HuH-7.5 (cell line): ENCODE measurements around the gene OR2G3.

ENCODE experiments used
- DNase-seq: peaks from one replicate; pipeline ENCODE4 v3.0.0; 2011; ENCODE audit warnings: low spot score

The OR2G3 gene

DNA sequence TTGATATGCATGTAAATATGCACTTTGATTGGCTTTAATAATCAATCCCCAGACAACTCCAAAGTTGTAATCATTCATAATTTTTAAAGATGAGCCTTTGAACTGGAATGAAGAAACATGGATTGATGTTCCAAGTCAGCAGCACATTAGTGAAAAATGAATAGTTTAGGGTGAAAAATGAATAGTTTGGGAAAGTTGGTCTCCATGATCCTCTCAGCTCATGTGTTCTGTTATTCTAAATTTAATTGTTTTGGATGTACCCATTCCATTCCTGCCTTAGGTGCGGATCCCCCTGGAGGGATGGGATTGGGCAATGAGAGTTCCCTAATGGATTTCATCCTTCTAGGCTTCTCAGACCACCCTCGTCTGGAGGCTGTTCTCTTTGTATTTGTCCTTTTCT is at the start of gene OR2G3:
OR2G3 (plus strand) TSS at position 301 of the 400 bp plus-strand sequence; CDS start at position 301, 0 bp downstream.
- DNase-seq = no peak

DNA sequence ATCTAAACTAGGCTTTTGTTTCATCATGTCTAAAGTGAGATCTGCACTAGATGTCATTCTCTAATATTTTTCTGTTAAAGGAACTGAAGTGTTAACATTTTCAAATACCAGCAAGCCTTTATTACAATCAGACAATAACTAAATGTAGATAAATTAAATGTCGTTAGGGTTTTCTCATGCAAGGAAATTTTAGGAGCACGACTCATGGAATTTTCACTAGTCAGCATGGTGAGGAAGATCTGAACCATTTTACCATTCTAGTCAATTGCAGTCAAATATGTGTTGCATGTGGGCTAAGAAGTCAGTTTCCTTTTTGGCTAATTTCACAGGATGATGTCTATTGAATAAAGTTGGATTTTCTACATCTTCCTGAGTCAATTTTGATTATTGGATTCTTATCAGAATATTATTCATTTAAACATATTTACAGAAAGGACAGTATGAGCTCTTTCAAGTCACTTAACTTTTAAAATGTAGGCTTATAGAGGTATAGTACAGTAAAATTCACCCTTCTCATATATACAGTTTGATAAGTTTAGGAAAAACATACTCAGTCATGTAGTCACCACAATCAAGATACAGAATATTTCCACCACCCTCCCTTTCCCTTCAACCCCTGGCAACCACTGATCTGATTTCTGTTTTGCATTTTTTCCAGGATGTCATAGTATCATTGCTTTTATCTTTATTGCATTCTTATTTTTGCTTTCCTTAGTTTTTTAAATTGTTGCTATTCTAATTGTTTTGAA is 47.3 kb upstream of the OR2G3 start:
- DNase-seq = no peak

DNA sequence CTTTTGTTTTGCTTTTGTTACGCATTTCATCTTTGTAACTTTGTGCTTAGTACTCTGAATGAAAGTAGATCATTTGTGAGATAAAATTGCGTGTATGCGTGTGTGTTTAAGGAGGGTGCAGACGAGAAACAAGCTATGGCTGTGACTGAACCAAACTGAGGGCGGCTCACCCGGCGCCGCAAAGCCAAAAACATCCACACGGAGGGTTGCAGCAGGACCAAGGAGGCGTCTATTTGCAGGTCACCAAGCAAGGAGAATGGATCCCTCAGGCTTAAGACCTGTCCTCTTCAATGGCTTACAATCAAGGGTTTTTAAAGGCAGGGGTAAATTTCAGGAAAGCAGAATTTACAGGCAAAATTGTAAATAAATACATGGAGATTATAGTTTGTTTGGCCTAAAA is 43.7 kb upstream of the OR2G3 start:
- DNase-seq = no peak

DNA sequence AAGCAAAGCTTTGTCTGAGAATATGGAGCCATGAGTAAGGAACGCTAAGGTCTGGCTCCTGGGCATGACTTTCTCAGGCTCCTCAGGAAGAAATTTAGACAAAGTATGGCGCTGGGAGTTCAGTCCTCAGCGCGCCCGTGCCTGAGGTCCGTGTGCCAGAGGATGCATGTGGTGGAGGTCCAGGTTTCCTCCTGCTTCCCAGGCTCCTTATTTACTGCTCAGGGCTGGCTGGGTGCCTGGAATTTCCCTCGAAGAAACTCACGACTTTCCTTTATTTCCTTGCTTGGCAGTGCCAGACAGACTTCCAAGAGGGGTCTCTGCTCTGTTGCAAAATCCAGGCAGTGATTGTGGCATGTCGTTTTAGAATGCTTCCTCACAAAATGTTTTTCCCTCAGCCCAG is 43.2 kb upstream of the OR2G3 start:
- DNase-seq = no peak

DNA sequence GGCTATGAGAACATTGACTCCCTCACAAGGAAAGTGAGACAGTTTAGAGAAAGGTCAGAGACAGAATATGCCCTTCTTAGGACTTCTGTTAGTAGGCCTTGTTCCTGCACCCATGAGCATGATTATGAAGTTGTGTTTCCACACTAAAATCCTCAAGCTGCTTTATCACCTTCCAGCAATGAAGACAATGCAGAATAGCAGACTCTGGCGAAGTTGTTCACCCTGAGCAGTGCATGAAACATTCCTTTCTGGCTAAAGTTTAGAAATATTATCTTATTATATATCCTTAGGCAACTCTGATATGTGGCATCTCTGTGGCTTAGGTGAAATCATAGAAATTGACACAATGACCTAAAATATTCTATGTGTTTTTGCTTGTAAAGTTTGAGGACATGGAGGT is 31.1 kb upstream of the OR2G3 start:
- no peak for DNase-seq

DNA sequence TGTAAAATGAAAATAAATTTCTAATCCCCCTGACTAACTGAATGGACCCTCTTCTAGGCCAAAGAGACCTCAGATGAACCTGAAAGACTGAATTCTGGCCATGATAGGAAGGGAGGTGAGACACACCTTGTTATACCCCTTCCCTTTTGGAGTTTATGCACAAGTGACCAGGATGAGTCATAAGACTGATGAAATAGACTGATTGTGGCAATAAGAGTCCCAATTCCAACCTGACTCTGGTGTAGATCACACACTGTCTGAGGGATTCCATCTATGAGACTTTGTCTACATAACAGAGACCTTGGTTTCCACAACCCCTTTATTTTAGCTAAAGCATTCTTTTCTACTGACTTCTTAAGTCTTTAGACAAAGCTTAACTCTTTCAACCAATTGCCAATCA is 30.7 kb upstream of the OR2G3 start:
- no peak for DNase-seq

DNA sequence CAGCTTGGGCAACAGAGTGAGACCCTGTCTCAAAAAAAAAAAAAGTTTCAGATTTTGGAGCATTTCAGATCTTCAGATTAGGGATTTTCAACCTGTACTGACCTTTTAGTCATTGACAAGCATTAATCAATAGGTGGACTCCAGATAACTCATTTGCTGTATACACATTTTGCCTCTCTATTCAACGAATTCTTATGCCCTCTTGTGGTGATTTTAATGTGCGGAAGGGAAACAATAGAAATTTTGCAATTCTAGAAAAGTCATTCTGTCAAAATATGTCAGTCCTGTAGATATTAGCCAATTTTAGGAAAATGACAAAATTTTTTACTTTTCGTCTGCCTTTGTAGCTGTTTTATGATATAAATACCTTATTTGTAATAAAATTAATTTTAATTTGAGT is 28.9 kb upstream of the OR2G3 start:
- DNase-seq = no peak

DNA sequence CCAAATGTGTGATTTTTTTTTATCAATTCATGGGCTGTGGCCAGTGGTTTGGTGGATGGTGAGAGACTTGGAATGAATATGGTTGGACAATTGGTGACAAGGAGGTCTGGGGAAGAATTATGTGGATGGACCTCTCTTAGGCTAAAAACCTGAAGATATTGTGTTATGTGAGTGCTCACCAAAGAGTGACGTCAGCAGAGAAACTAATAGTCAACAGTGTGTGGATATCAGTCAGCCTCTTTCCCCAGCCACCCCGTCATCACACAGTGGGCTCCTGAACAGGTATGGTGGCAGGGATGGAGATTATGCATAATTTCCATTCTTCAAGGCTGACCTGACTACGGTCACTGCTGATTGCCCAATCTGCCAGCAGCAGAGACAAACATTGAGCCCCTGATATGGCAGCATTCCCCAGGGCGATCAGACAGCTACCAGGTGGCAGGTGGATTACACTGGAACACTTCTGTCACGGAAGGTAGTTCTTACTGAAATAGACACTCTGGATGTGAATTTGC is 26.4 kb upstream of the OR2G3 start:
- no peak for DNase-seq

DNA sequence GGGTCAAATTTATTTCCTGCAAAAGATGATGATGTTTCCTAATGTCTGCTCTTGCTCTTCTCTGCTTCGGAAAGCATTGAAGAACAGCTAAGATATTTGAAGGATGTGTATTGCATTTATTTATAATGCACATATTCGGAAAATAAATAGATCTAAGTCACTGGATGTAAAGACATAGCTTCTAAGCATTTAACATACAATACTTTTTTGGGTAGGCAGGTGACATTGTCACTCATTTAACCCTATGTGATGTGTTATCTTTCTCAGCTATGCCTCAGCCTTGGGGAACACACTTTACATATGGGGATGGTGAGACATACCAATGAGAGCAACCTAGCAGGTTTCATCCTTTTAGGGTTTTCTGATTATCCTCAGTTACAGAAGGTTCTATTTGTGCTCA is 17.3 kb upstream of the OR2G3 start, which contains the start of gene OR2G2:
OR2G2 (plus strand) TSS at position 301 of the 400 bp plus-strand sequence; CDS start at position 301, 0 bp downstream.
- no peak for DNase-seq

DNA sequence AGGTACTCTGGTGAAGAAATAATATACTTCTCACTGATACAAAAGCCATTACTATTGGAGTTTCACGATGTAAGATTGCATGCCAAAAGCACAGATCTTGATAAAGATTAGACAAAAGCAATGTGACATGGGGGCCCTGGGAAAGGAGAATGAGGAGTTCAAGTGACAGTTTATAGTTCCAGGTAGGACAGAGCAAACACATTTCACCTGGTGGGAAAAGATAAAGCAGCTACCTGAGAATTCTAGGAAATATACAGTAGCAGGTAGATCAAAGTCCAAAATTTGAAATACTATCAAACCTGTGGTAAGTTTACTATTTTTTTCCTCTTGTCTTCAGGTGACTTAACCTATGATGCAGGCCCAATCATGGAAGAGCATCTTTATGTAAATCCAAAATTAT is 8.0 kb downstream of the OR2G3 start:
- DNase-seq = no peak

DNA sequence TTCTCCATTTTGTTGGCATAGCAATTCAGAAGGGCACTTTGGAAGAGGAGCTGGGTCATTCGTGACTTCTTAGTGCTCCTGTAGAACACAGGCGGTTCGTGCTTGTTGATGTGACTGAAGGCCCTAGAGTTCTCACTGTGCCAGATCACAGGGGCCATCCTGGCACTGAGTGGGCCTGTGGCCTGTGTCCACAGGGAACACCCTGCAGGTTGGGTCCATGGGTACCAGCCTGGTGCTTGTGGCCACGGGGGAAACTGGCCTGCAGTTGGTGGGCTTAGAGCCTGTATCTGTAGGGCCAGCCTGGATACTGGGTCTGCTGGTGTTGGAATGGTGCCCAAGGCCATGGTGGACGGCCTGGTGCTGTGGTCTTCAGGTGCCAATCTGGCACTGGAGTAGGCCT is 9.2 kb downstream of the OR2G3 start:
- no peak for DNase-seq

DNA sequence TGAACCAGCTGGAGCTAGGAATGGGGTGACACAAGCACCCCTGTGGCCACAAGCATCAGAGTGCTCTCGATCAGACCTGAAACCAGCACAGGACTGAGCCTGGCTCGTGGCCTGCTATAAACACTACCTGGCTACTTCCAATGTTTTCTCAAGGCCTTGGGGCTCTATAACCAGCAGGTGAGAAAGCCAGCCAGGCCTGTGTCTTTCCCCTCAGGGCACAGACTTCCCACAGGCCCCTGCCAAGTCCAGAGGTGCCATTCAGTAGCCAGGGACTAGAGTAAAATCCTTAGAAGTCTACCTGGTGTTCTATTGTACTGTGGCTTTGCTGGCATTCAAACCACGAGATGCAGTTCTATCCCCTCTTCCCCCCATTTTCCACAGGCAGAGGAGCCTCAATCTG is 22.6 kb downstream of the OR2G3 start:
- no peak for DNase-seq

DNA sequence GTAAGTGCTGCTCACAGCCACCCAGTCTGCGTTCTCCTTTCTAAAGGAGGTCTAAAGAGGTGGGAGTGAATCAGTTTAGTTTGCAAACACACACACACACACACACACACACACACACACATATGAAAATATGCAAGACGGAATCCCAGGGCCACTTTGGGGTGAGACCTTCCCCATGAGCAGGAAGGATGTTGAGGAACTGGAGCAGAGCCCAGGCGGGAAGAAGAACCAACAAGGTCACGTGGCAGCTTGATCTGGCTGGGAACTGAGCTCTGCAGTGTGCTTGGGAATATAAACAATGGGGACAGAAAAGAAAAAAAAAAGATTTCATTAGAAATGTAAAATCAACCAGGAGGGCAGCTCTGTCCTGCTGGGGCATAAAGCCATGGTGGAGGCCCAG is 32.6 kb downstream of the OR2G3 start:
- no peak for DNase-seq

DNA sequence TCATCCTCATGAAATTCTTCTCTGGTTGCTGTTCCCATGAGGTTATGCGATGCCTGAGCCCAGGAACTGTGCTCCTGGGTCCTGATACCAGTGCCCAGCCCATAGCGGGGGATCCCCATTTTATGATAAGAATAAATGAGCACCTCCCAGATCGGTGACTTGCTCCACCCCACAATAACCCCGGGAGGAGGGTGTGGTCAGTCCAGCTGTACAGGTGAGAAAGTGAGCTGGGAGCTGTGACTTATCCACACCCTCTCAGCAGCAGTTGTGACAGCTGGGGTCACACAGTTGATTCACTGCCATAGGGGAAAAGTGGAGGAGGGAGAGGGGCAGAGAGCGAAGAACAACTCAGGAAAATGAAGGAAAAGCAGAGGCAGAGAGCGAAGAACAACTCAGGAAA is 33.4 kb downstream of the OR2G3 start:
- no peak for DNase-seq

DNA sequence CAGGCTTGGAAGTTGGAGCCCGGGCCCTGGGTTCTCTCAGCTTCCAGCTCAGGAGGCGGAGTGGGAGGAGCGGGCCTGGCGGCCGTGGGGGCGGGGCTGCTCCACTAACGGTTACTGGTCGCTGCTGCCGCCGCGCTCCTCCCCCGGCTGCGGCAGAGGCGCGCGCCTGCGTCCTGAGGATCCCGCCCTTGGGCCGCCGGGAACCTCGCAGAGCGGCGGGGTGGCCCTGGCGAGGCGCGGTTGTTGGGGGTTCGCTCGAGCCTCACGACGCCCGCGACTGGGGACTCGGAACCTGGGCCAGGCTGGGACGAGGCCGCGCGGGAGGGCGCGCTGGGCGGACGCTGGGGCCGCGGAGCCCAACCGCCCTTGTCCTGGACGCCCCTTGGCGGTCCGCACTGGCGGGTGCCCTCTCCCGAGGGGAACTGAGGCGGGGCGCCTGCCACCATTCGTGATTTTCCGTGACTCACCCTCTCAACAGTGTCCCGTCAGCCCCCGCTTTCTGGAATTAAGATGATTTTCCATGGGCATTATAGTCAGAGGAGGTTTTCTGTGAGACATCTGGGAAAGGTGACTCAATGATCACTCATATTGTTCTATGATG is 34.1 kb downstream of the OR2G3 start:
- DNase-seq = no peak

DNA sequence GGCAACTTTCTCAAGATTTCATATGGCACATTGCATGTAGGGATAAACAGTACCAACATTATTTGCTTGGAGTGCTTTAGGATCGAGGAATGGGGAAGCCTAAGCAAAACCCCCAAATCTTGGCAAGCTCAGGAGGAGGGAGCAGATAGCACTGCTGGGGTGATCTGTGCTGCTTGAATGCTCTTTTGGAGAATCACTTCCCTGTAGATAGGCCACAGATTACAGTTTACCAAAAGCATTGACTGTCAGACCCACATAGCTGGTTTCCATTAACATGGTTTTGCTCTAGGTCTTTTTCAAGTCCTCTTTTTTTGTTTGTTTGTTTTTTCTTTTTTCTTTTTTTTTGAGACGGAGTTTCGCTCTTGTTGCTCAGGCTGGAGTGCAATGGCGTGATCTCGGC is 37.4 kb downstream of the OR2G3 start:
- DNase-seq = no peak

DNA sequence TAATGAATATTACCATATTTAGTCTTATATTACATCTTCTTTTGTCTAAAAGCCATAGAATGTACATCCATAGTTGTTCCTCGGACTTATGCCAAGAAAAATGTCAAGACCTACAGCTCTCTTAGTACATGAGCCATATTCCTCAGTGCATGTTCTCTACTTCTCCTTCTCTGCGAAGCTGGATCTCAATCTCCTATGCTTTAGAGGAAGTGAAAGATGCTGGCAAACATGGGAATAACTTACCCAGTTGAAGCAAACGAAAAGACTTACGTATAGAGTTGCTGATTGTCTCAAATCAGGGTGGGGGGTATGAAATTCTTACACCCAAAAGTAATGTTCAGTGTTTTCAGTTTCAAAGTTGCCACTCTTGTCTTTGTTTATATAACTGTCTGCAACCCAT is 41.5 kb downstream of the OR2G3 start:
- DNase-seq = no peak

DNA sequence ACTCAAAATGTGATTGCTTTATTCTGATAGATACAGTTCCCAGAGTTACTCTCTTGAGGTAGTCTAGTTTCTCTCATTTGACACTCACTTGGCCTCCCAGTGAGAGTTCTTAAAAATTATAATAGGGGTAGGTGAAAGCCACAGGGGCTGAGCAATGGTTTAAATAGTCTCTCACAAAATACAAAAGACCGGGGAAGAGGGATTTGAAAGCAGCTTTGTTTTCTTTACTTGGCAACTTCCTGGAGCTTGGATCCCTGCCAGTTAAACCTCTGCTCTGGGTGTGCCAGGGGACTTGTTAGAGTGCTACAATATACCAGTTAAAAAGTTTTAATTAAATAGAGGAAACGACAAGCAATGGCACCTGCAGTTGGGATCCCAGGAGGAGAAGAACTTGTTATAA is 42.5 kb downstream of the OR2G3 start:
- DNase-seq = no peak

DNA sequence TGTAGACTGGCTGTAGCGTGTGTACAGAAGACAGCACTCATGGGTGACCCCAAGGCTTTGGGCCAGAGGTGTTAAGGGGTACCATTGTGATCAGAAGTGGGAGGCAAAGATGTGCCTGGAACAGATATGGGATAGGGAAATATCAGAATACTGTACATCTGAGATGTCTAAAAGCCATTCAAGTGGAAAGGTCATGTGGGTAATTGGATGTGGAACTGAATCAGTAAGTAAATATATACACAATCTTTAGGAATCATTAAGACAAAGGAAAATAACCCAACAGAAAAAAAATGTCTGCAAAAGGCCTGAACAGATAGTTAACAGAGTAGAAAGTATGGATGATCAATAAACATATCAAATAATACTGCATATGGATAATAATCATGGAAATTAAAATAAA is 47.7 kb downstream of the OR2G3 start:
- DNase-seq = no peak
